SU-DHL-6 (cell line): ENCODE measurements around the gene GSE1.

ENCODE experiments used
- CTCF ChIP-seq: fragments of 200-600 bp; sonication (generic); IDR thresholded peaks from one replicate; pipeline ENCODE4 v1.5.1; 2017; ENCODE audit warnings: antibody characterized with exemption, mild to moderate bottlenecking, low read length, moderate library complexity; ENCODE audit not compliant: insufficient read depth, poor library complexity, severe bottlenecking
- EZH2phosphoT487 ChIP-seq: fragments of 200-600 bp; sonication (generic), shearing (Covaris generic); conservative IDR thresholded peaks from 2 replicates; pipeline ENCODE4 v1.6.1; 2018; ENCODE audit warnings: mild to moderate bottlenecking, antibody characterized with exemption, low read length, moderate library complexity, mixed read lengths

- TF ChIP-seq CTCF (no peak), EZH2phosphoT487 (no peak)
These were observed 30.7 kb upstream of the GSE1 start for GRCh38 chr16:85582229-85582991.
